ENCODE measurements around the gene IQGAP2. TPM values are rescaled to one million over a fixed set of nuclear protein-coding genes. Genes with fewer than 3 reads are reported as not detected.

Gene IQGAP2
- total and polyA plus RNA-seq, 2 of the 8 experiments (the other 6 are each of a cell fraction or from before 2014, with no cell fraction given): 19.7 to 66.0 TPM

DNA sequence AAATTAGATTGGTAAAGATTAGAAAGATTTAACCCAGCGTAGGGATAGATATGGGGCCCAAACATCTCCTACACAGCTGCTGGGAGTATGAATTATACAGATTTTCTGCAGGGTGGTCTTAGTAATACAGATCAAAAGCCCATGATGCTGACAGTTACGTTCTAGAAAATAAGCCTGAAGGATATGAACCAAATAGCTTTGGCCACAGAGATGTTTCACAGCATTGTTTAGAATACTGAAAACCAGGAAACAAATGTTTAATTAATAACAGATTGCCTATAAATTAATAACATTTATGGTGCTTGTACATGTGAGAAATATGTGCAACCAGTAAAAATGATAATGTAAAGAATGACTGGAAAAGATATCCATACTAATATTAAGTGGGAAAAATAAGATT, 195.4 kb downstream of the IQGAP2 start (continued):
- TF ChIP-seq KDM4A (IDR thresholded peaks at IDR 0.05; ENCODE audit: low read depth, low read length, severe bottlenecking): no peak
- TF ChIP-seq CBX8 (IDR thresholded peaks at IDR 0.05; ENCODE audit: borderline replicate concordance, low read depth, low read length): no peak
- TF ChIP-seq RNF2 (IDR thresholded peaks at IDR 0.05; ENCODE audit: borderline replicate concordance, low read depth, low read length, missing control alignments, poor library complexity, severe bottlenecking): no peak
- no peak for TF ChIP-seq KDM1A (IDR thresholded peaks at IDR 0.05; ENCODE audit: borderline replicate concordance, low read length)
- TF ChIP-seq, protein P1, sequence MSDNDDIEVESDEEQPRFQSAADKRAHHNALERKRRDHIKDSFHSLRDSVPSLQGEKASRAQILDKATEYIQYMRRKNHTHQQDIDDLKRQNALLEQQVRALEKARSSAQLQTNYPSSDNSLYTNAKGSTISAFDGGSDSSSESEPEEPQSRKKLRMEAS (IDR thresholded peaks at IDR 0.05): no peak
- no peak for TF ChIP-seq TEAD4 (IDR thresholded peaks at IDR 0.05; ENCODE audit: low read depth, low read length)
- no peak for TF ChIP-seq BRCA1 (IDR thresholded peaks at IDR 0.05; ENCODE audit: low read depth, low read length)
- TF ChIP-seq KDM5A (IDR thresholded peaks at IDR 0.05; ENCODE audit: low read length): no peak
- no peak for TF ChIP-seq NRF1 (IDR thresholded peaks at IDR 0.05; ENCODE audit: low read depth, low read length)

Data from H1 (cell line).